ENCODE data around the gene ZNF717.
"Not testable (repeated sequence)": the region's sequence is repeated elsewhere in the genome, so short reads cannot be mapped to it uniquely, and the experiment has no call there.

The ZNF717 gene

GRCh38 chr3:75781079-75781745, 4.1 kb downstream of the ZNF717 start:
- Histone ChIP-seq H3K4me1 (ENCODE audit: control insufficient read depth in 1 of 2, insufficient read depth in 1 of 2, low read depth in 1 of 2, low read length in 1 of 2) (peaks cover 2 to 5% of the 10 kb centered on the region in 2 experiments), H3K27ac (no peak overlapping the region), H3K36me3 (no peaks in the 10 kb centered on the region)

GRCh38 chr3:75777742-75778141, 7.6 kb downstream of the ZNF717 start:
- H3K4me3 ChIP-seq (ENCODE audit: low read depth in 1 of 2, low read length in 1 of 2); H3K27ac ChIP-seq; H3K9me3 ChIP-seq; H3K4me1 ChIP-seq (ENCODE audit: control insufficient read depth in 1 of 2, insufficient read depth in 1 of 2, low read depth in 1 of 2, low read length in 1 of 2); H3K36me3 ChIP-seq; H3K27me3 ChIP-seq: not testable (repeated sequence)

More at GRCh38 chr3:75781079-75781745, 4.1 kb downstream of the ZNF717 start:
- no peak for TF ChIP-seq CTCF (IDR thresholded peaks at IDR 0.05)
- Histone ChIP-seq H3K9me3 (no peaks in the 10 kb centered on the region), H3K27me3 (no peaks in the 10 kb centered on the region), H3K4me3 (ENCODE audit: low read depth in 1 of 2, low read length in 1 of 2) (no peak overlapping the region)

GRCh38 chr3:75771631-75772030, 13.7 kb downstream of the ZNF717 start:
- peaks cover 18% of the 10 kb centered on the region for H3K9me3 ChIP-seq
- not testable (repeated sequence) for H3K27me3 ChIP-seq; H3K4me1 ChIP-seq (ENCODE audit: control insufficient read depth in 1 of 2, insufficient read depth in 1 of 2, low read depth in 1 of 2, low read length in 1 of 2); H3K36me3 ChIP-seq; H3K4me3 ChIP-seq (ENCODE audit: low read depth in 1 of 2, low read length in 1 of 2); H3K27ac ChIP-seq

- Histone ChIP-seq H3K27ac (no peak overlapping the region), H3K36me3 (no peaks in the 10 kb centered on the region), H3K27me3 (no peaks in the 10 kb centered on the region), H3K9me3 (peaks cover 23% of the 10 kb centered on the region), H3K4me1 (ENCODE audit: control insufficient read depth in 1 of 2, insufficient read depth in 1 of 2, low read depth in 1 of 2, low read length in 1 of 2) (no peaks in the 10 kb centered on the region), H3K4me3 (ENCODE audit: low read depth in 1 of 2, low read length in 1 of 2) (no peak overlapping the region)
- TF ChIP-seq CTCF (IDR thresholded peaks at IDR 0.05) = no peak
Observed at GRCh38 chr3:75768303-75769017, 16.9 kb downstream of the ZNF717 start.

- Histone ChIP-seq H3K36me3 (no peaks in the 10 kb centered on the region), H3K27me3 (no peaks in the 10 kb centered on the region), H3K4me1 (ENCODE audit: control insufficient read depth in 1 of 2, insufficient read depth in 1 of 2, low read depth in 1 of 2, low read length in 1 of 2) (no peaks in the 10 kb centered on the region), H3K9me3 (peaks cover 50% of the 10 kb centered on the region), H3K4me3 (ENCODE audit: low read depth in 1 of 2, low read length in 1 of 2) (no peak overlapping the region), H3K27ac (no peak overlapping the region)
- no peak for TF ChIP-seq CTCF (IDR thresholded peaks at IDR 0.05)
Observed at GRCh38 chr3:75737831-75738493, 47.4 kb downstream of the ZNF717 start.

GRCh38 chr3:75727985-75728384, 57.4 kb downstream of the ZNF717 start:
- no peak overlapping the region for H3K4me3 ChIP-seq (ENCODE audit: low read depth in 1 of 2, low read length in 1 of 2)
- H3K27me3 ChIP-seq = no peaks in the 10 kb centered on the region
- H3K4me1 ChIP-seq (ENCODE audit: control insufficient read depth in 1 of 2, insufficient read depth in 1 of 2, low read depth in 1 of 2, low read length in 1 of 2) = no peaks in the 10 kb centered on the region
- no peaks in the 10 kb centered on the region for H3K36me3 ChIP-seq
- TF ChIP-seq CTCF (IDR thresholded peaks at IDR 0.05) = no peak
- H3K27ac ChIP-seq = no peak overlapping the region
- peaks cover 10% of the 10 kb centered on the region for H3K9me3 ChIP-seq

Measured in neutrophil (primary cell).